HG02840 (cell line): ENCODE data around the gene PPP2R5A.
A peak's percentile ranks its signal among the peaks of the same experiment; 100 is the strongest.

Experiments used
- ATAC-seq: cut with Tn5 transposase; IDR thresholded peaks from one replicate; pipeline ENCODE4 v1.9.1; 2021; ENCODE audit warnings: mild to moderate bottlenecking, moderate library complexity, moderate number of reproducible peaks; ENCODE audit not compliant: unreplicated experiment, low FRiP score

The PPP2R5A gene

GRCh38 chr1:212284744-212285684 is at the start of gene PPP2R5A:
Gene PPP2R5A (plus strand): TSS chr1:212285410. CDS start chr1:212286111, 701 bp downstream.
- peak; percentile 87 for ATAC-seq

GRCh38 chr1:212235857-212236256 is 49.4 kb upstream of the PPP2R5A start:
- ATAC-seq: no peak

GRCh38 chr1:212236664-212237220 is 48.5 kb upstream of the PPP2R5A start:
- no peak for ATAC-seq

- ATAC-seq: peak; percentile 81
These were observed 47.6 kb upstream of the PPP2R5A start for GRCh38 chr1:212237651-212238050.

DNA sequence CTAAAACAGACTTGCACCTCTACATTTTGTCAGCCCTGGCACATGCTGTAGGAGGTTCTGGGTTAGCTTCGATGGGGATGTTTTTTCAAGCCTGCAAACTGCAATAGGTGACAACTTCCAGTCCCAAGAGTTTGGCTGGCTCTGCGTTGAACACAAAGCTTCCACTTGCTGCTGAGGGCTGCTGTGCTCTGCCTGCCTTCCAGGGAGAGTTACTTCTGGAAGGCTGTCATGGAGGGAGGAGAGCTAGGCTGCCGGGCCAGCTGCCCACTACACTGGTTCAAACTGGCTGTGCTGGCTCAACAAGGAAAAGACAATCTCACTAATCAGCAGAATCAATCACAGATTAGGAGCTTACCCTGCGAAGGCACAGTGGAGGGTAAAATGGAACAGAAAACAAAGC is 46.7 kb upstream of the PPP2R5A start:
- ATAC-seq: no peak

DNA sequence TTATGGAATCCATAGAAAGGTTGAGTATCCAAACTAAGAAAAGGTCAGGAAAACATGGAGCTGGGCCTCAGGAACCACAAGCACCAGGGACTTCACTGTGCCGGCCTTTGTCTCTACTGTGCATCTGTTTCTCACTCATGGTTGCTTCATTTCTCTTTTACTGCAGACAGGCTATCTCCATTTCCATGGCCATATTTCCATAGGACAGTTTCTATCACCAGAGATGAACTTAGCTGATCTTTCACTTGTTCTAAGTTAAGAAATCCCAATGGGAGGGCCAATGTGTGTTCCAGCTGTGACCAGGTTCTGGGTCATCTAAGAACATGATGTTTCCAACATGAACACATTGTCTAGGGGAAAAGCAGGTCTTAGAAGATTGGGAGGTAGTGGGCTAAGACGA is 43.7 kb upstream of the PPP2R5A start:
- no peak for ATAC-seq

DNA sequence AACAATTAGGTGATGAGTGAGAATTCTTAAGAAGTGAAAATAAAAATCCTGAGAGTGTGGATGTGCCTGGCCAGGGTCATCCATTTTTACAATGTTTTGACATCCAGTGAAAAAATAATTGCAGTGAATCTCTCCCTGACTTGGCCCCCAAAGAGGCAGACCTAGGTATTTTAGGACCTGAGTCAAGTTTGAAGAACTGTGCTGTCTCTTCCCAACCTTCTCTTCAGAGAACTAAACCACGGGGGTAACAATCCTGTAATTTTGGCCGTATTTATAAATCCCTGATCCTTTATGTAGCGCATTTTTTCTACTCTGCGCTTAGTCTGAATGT is 43.3 kb upstream of the PPP2R5A start:
- no peak for ATAC-seq

GRCh38 chr1:212242288-212242984 is 42.8 kb upstream of the PPP2R5A start:
- no peak for ATAC-seq

DNA sequence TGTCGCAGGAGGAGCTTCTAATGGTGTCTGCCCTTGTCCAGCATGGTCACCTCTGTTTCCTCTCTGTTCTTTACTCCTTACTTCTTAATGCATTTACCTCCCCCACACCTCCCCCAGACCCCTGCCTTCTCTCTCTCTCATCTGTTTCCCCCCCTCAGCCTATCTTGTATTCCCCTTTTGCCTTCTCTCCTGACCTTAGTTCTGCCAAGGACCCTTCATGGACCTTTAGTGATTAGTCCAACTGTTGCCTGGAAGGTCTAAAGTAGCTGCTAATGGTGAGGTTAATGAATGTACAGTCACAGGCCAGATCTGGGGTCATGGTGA is 42.3 kb upstream of the PPP2R5A start:
- ATAC-seq: no peak

GRCh38 chr1:212244441-212244840 is 40.8 kb upstream of the PPP2R5A start:
- ATAC-seq: no peak

- no peak for ATAC-seq
These were observed 38.0 kb upstream of the PPP2R5A start for GRCh38 chr1:212247179-212247721.

- ATAC-seq: no peak
These were observed 37.2 kb upstream of the PPP2R5A start for GRCh38 chr1:212247988-212248387.

DNA sequence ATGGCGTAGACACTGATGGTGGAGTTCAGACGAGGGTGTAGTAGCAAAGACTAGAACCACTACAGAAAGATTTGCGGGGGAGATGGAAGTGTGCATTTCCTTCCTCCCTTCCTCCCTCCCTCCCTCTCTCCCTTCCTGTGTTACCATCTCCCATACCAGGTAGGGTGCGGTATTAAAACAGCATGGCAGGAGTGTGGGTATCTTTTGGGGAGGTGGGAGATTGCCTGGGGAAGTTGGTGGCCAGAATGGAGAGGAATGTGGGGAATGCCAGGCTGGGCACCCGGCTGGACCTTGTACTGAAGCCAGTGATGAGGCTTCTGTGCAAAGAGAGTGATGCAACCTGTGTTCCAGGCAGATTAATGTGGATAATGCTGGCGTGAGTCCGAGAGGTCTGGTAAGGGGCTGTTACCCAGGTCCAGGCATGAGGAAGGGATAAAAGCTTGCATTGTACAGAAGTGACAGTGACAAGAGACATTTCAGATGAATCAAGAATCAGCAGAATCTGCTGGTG is 30.3 kb upstream of the PPP2R5A start:
- ATAC-seq: no peak

GRCh38 chr1:212255705-212256307 is 29.4 kb upstream of the PPP2R5A start:
- ATAC-seq: no peak

GRCh38 chr1:212256369-212256768 is 28.8 kb upstream of the PPP2R5A start:
- no peak for ATAC-seq

DNA sequence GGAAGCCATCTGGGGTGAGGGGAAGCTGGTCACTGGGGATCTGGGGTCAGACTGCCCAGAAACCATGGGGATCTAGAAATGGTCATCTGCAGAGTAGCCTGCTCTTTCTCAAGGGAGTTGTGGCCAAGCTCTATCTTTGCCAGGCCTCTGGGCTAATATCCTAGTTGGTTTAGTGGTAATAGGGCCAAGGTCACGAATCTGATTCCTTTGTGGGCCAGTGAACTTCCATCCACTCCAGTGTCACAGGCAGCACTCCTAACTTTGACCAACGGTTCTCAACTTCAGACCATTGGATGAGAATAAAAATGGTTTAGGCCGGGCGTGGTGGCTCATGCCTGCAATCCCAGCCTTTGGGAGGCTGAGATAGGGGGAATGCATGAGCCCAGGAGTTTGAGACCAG is 28.1 kb upstream of the PPP2R5A start:
- ATAC-seq: no peak

- ATAC-seq: no peak
These were observed 25.3 kb upstream of the PPP2R5A start for GRCh38 chr1:212259693-212260480.

DNA sequence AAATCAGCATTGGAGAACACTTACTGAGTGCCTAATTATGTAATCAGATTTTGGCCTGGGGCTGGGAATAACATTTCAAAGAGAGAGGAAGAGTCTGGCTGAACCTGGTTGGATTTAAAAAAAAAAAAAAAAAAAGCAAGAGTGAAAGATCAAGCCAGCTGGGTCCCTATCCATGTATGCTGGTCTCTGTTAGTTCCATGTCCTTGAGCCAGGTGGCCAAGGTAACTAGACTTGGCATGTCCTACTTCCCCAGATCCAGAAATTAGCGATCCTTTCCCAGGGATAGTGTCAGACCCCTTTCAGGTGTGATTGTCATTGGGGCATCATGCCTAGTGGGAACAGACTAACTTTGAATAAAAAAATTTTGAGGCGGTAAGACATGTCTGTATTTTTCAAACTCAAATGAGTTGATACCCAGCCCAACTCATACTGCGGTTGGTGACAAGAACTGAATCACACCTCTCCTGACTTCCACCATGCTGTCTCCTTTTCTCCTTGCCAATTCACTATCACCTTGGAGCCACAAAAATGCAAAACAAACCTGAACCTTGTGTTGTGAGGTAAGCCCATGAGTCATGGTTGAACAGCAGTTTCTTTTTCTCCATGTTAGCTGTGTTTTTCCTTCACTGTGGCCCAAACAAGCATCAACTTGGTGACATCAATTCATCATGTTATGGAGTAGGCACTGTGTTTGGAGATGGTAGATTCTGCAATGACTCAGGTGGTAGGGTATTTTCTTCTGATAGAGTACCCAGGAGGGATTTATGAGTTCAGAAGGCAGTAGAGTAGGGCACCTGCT is 24.5 kb upstream of the PPP2R5A start:
- no peak for ATAC-seq

DNA sequence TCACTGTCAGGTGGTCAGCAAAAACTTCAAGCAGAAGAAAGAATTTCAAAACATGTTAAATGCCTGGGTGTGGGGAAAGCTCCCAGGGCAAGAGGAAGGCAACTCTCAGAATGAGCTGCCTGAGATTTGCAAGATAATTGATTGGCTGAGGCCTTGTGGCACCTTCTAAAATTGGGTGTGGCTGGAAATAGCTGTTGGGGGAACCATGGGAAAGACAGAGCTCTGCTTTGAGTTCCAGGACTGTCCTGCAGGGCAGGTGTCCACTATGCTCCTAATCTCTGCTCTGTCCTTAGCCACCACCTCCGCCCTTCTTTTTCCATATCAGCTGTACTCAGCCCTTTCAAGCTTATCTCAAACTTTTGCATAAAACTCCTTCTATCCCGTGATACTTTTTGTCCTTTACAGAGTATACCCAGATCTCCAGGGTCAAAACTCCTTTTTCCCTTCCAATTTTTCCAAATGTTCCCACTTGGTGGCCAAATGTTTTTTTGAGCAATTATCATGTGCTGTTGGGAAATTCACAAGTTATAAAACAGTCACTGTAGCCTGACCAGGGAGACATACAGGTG is 23.8 kb upstream of the PPP2R5A start:
- ATAC-seq: no peak
